Measurements from ENCODE around the gene BCAN. TPM values are rescaled to one million over a fixed set of nuclear protein-coding genes. Genes with fewer than 3 reads are reported as not detected.
"Not testable (repeated sequence)": the region's sequence is repeated elsewhere in the genome, so short reads cannot be mapped to it uniquely, and the experiment has no call there.

Gene BCAN
- total RNA-seq, 4 donors from 2014 or later: 0.45 to 1.0 (median 0.99) TPM; not detected in 1

- H3K9me3 ChIP-seq: no peaks in the 10 kb centered on the region
- H3K4me3 ChIP-seq: peak overlapping the region; percentile 43 to 61 (median 52)
- DNase-seq (ENCODE audit: extremely low spot score): no peak
- intact Hi-C loops (cut with DNase I): loop anchor here (1.0 kb wide), 1 partner anchor 32 kb away; no protein-coding TSS in a partner anchor
- no peak for TF ChIP-seq EP300 (IDR thresholded peaks at IDR 0.05)
- TF ChIP-seq, protein P1, sequence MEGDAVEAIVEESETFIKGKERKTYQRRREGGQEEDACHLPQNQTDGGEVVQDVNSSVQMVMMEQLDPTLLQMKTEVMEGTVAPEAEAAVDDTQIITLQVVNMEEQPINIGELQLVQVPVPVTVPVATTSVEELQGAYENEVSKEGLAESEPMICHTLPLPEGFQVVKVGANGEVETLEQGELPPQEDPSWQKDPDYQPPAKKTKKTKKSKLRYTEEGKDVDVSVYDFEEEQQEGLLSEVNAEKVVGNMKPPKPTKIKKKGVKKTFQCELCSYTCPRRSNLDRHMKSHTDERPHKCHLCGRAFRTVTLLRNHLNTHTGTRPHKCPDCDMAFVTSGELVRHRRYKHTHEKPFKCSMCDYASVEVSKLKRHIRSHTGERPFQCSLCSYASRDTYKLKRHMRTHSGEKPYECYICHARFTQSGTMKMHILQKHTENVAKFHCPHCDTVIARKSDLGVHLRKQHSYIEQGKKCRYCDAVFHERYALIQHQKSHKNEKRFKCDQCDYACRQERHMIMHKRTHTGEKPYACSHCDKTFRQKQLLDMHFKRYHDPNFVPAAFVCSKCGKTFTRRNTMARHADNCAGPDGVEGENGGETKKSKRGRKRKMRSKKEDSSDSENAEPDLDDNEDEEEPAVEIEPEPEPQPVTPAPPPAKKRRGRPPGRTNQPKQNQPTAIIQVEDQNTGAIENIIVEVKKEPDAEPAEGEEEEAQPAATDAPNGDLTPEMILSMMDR (IDR thresholded peaks at IDR 0.05): peak; percentile 72 to 88 (median 76)
- H3K4me1 ChIP-seq: peaks cover 24 to 28% (median 26%) of the 10 kb centered on the region in 4 donors
- H3K27me3 ChIP-seq: peaks cover 10 to 76% (median 36%) of the 10 kb centered on the region in 4 donors
- peak overlapping the region in 2 of 4 donors; percentile 60 to 74 for H3K27ac ChIP-seq (replicated peaks in 1 of 4)
- H3K36me3 ChIP-seq: no peaks in the 10 kb centered on the region
- WGBS: under 1% methylated on average over 20 of the region's 45 CpGs
These were observed 16.4 kb upstream of the BCAN start for GRCh38 chr1:156625436-156626078.

- no peaks in the 10 kb centered on the region for H3K9me3 ChIP-seq
- peaks cover 24 to 28% (median 26%) of the 10 kb centered on the region in 4 donors for H3K4me1 ChIP-seq
- no peaks in the 10 kb centered on the region for H3K36me3 ChIP-seq
- no peak for DNase-seq (ENCODE audit: extremely low spot score)
- 43% methylated on average over 4 of the region's 4 CpGs for WGBS
- TF ChIP-seq, protein P1 (IDR thresholded peaks at IDR 0.05): no peak
- TF ChIP-seq POLR2A (IDR thresholded peaks at IDR 0.05; ENCODE audit: low read depth): no peak
- no peak for TF ChIP-seq POLR2AphosphoS5 (IDR thresholded peaks at IDR 0.05)
- no peak for TF ChIP-seq EP300 (IDR thresholded peaks at IDR 0.05)
- H3K27ac ChIP-seq (replicated peaks in 1 of 4): no peak overlapping the region
- H3K27me3 ChIP-seq: peaks cover 10 to 81% (median 38%) of the 10 kb centered on the region in 4 donors
- peak overlapping the region in 3 of 4 donors; percentile 43 to 55 (median 49) for H3K4me3 ChIP-seq
- intact Hi-C loops (cut with DNase I): loop anchor here (1.0 kb wide), 1 partner anchor 31 kb away; no protein-coding TSS in a partner anchor
These were observed 15.9 kb upstream of the BCAN start for GRCh38 chr1:156626079-156626438.

- TF ChIP-seq, protein P1 (IDR thresholded peaks at IDR 0.05): peak; percentile 51 to 63 (median 53)
- TF ChIP-seq POLR2AphosphoS5 (IDR thresholded peaks at IDR 0.05) (no peak), EP300 (IDR thresholded peaks at IDR 0.05) (no peak), POLR2A (IDR thresholded peaks at IDR 0.05; ENCODE audit: low read depth) (no peak)
- H3K4me3 ChIP-seq: no peak overlapping the region
- no peak overlapping the region for H3K27ac ChIP-seq (replicated peaks in 1 of 4)
- WGBS: 86% methylated on average over 2 of the region's 2 CpGs
- H3K4me1 ChIP-seq: peaks cover 24 to 28% (median 26%) of the 10 kb centered on the region in 4 donors
- H3K36me3 ChIP-seq: no peaks in the 10 kb centered on the region
- intact Hi-C loops (cut with DNase I): no loop called here
- no peaks in the 10 kb centered on the region for H3K9me3 ChIP-seq
- peaks cover 10 to 94% (median 38%) of the 10 kb centered on the region in 4 donors for H3K27me3 ChIP-seq
- no peak for DNase-seq (ENCODE audit: extremely low spot score)
These were observed 14.5 kb upstream of the BCAN start for GRCh38 chr1:156627313-156627880.

DNA sequence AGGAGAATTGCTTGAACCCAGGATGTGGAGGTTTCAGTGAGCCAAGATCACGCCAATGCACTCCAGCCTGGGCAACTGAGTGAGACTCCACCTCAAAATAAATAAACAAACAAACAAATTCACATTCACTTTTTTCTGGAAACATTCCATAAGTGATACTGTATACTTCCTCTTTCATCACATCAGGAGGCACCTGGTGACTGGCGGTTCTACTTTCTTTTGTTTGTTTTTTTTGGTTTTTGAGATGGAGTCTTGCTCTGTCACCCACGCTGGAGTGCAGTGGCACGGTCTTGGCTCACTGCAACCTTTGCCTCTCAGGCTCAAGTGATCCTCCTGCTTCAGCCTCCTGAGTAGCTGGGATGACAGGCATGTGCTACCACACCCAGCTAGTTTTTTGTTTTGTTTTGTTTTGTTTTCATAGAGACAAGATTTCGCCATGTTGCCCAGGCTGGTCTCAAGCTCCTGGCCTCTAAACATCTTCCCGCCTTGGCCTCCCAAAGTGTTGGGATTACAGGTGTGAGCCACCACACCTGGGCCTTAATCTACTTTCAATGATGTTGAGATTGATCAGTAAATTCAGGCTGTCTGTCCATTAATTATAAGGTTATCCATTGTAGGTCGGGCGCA lies 12.0 kb upstream of the BCAN start:
- intact Hi-C loops (cut with DNase I): no loop called here
- no peak for DNase-seq (ENCODE audit: extremely low spot score)
- H3K4me3 ChIP-seq: no peak overlapping the region
- peaks cover 9 to 98% (median 28%) of the 10 kb centered on the region in 4 donors for H3K27me3 ChIP-seq
- H3K4me1 ChIP-seq: peaks cover 11 to 12% (median 12%) of the 10 kb centered on the region in 4 donors
- no peaks in the 10 kb centered on the region for H3K9me3 ChIP-seq
- H3K27ac ChIP-seq (replicated peaks in 1 of 4): no peak overlapping the region
- H3K36me3 ChIP-seq: no peaks in the 10 kb centered on the region
- TF ChIP-seq EP300 (IDR thresholded peaks at IDR 0.05) (no peak), POLR2AphosphoS5 (IDR thresholded peaks at IDR 0.05) (no peak), POLR2A (IDR thresholded peaks at IDR 0.05; ENCODE audit: low read depth) (no peak)
- TF ChIP-seq, protein P1 (IDR thresholded peaks at IDR 0.05): no peak
- 71% methylated on average over 8 of the region's 8 CpGs for WGBS

DNA sequence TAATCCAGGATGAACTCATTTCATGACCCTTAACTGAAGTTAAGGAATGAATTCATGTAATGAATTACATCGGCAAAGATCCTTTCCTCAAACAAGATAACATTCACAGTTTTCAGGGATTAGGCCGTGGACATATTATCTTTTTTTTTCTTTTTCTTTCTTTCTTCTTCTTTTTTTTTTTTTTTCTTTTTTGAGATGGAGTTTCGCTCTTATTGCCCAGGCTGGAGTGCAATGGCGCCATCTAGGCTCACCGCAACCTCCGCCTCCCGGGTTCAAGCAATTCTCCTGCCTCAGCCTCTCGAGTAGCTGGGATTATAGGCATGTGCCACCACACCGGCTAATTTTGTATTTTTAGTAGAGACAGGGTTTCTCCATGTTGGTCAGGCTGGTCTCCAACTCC lies 10.8 kb upstream of the BCAN start:
- H3K27ac ChIP-seq (replicated peaks in 1 of 4); H3K4me3 ChIP-seq; intact Hi-C loops (cut with DNase I); H3K9me3 ChIP-seq; H3K36me3 ChIP-seq; H3K4me1 ChIP-seq; DNase-seq (ENCODE audit: extremely low spot score): not testable (repeated sequence)
- WGBS: 61% methylated on average over 9 of the region's 9 CpGs
- peaks cover 0 to 98% (median 16%) of the 10 kb centered on the region in 4 donors for H3K27me3 ChIP-seq
